Nephron progenitor cell (in vitro differentiated cells): ENCODE measurements around the gene HCAR1.
"Not testable (repeated sequence)": the region's sequence is repeated elsewhere in the genome, so short reads cannot be mapped to it uniquely, and the experiment has no call there.

Source experiments
- DNase-seq: peaks from one replicate; pipeline ENCODE4 v3.0.0; 2021
- H3K27ac Mint-ChIP-seq: 2 replicates; pipeline ENCODE4 v1.8.0; 2021; ENCODE audit warnings: mild to moderate bottlenecking, moderate library complexity, mixed read lengths
- H3K27me3 Mint-ChIP-seq: 2 replicates; pipeline ENCODE4 v1.8.0; 2021; ENCODE audit warnings: mild to moderate bottlenecking, low read depth, mixed read lengths; ENCODE audit not compliant: poor library complexity
- H3K36me3 Mint-ChIP-seq: 2 replicates; pipeline ENCODE4 v1.8.0; 2021; ENCODE audit warnings: low read depth, mixed read lengths
- H3K4me1 Mint-ChIP-seq: 2 replicates; pipeline ENCODE4 v1.8.0; 2021; ENCODE audit warnings: mixed read lengths
- H3K4me3 Mint-ChIP-seq: 2 replicates; pipeline ENCODE4 v1.8.0; 2021; ENCODE audit warnings: mild to moderate bottlenecking, moderate library complexity, mixed read lengths
- H3K9me3 Mint-ChIP-seq: 2 replicates; pipeline ENCODE4 v1.8.0; 2021; ENCODE audit warnings: mild to moderate bottlenecking, moderate library complexity, mixed read lengths
- TF ChIP-seq, protein P1 (sequence below): fragments of 200-600 bp; sonication (generic); IDR thresholded peaks from 2 replicates; pipeline ENCODE4 v1.5.0; 2021; ENCODE audit warnings: antibody characterized with exemption

The HCAR1 gene

DNA sequence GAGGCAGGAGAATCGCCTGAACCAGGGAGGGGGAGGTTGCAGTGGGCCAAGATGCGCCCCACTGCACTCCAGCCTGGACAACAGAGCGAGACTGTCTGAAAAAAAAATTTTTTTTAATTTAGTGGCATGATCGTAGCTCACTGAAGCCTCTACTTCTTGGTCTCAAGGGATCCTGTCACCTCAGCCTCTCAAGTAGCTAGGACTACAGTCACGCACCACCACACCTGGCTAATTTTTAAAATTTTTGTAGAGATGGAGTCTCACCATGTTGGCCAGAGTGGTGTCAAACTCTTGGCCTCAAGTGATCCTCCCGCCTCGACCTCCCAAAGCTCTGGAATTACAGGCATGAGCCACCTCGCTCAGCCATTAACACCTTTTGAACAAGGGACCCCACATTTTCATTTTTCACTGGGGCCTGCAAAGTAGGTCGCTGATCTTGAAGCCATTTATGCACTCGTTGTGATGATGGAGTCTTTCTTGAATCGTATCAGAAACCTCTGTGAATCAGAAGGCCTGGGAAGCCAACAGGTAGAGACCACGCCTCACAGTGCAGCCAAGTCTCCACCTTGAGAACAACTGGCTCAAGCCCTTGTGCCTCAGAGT, 5.9 kb downstream of the HCAR1 start:
- Mint-ChIP-seq H3K4me1 (peaks cover 14% of the 10 kb centered on the region), H3K4me3 (no peak overlapping the region), H3K36me3 (no peaks in the 10 kb centered on the region), H3K27me3 (peaks cover 11% of the 10 kb centered on the region), H3K27ac (no peak overlapping the region), H3K9me3 (no peaks in the 10 kb centered on the region)
- TF ChIP-seq, protein P1, sequence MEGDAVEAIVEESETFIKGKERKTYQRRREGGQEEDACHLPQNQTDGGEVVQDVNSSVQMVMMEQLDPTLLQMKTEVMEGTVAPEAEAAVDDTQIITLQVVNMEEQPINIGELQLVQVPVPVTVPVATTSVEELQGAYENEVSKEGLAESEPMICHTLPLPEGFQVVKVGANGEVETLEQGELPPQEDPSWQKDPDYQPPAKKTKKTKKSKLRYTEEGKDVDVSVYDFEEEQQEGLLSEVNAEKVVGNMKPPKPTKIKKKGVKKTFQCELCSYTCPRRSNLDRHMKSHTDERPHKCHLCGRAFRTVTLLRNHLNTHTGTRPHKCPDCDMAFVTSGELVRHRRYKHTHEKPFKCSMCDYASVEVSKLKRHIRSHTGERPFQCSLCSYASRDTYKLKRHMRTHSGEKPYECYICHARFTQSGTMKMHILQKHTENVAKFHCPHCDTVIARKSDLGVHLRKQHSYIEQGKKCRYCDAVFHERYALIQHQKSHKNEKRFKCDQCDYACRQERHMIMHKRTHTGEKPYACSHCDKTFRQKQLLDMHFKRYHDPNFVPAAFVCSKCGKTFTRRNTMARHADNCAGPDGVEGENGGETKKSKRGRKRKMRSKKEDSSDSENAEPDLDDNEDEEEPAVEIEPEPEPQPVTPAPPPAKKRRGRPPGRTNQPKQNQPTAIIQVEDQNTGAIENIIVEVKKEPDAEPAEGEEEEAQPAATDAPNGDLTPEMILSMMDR: no peak
- DNase-seq: no peak

DNA sequence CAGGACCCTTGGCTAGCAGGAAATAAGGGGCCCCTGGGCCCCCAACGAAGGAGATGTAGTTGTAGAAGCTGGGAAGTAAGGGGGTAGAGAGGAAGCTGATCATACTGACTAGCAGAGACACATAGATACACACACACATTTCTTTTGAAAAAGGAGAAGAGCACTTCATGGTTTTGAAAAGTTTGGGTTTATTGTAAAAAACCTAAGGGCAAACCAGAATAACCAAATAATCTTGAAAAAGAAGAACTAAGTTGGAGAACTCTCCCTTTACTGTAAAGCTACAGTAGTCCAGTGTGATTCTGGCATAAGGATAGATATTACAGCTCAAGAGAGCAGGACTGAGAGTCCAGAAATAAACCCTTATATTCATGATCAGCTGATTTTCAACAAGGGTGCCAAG, 8.3 kb downstream of the HCAR1 start:
- TF ChIP-seq, protein P1: no peak
- no peak overlapping the region for H3K4me3 Mint-ChIP-seq
- no peaks in the 10 kb centered on the region for H3K9me3 Mint-ChIP-seq
- DNase-seq: no peak
- H3K36me3 Mint-ChIP-seq: no peaks in the 10 kb centered on the region
- H3K27me3 Mint-ChIP-seq: peaks cover 16% of the 10 kb centered on the region
- H3K4me1 Mint-ChIP-seq: no peaks in the 10 kb centered on the region
- no peak overlapping the region for H3K27ac Mint-ChIP-seq

DNA sequence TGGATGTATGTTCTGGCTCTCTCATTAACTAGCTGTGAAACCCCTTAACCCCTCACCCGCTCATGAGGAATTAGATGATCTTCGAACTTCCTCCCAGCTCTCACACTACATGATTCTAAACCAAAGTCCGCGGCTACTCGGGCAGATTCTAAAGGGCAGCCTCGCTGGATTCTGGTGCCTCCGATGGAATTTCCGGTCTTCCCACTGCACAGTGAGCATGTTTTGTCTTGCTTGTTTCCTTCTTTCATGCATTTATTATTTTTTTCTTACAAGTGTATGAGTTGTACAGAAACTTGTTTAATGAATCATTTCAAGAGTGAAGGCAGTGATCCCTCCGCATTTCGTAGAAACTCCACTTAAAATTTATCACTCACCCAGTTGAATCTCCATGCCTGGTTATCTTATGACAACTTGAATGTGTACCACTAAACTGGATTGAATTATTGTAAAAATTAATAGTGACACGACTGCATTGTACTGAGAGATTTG, 9.5 kb downstream of the HCAR1 start:
- H3K4me3 Mint-ChIP-seq: no peak overlapping the region
- H3K27me3 Mint-ChIP-seq: peaks cover 20% of the 10 kb centered on the region
- no peaks in the 10 kb centered on the region for H3K36me3 Mint-ChIP-seq
- H3K27ac Mint-ChIP-seq: peak overlapping the region; percentile 20
- no peak for DNase-seq
- no peaks in the 10 kb centered on the region for H3K4me1 Mint-ChIP-seq
- no peaks in the 10 kb centered on the region for H3K9me3 Mint-ChIP-seq
- TF ChIP-seq, protein P1: no peak

DNA sequence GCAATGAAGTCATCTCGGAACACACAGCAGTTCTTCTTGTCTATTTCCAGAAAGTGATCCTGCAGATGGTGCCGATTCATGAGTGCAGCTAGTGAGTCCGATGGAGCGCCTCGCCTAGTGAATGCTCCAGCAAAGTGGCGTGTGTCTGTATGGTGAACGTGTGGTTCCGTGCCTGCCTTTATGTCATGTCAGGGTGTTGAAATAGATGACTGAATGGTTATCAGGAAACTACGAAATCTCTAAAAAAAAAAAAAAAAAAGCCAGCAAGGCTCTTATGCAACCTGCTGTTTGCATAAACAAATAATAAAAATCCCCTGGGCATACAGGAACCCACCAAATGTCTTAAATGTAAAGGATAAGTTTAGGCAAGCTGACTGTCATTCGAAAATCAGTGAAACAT, 14.0 kb downstream of the HCAR1 start, which contains the start of gene HCAR3:
HCAR3 (minus strand) TSS at position 154 of the 400 bp plus-strand sequence; CDS start at position 80, 74 bp downstream.
- not testable (repeated sequence) for H3K4me1 Mint-ChIP-seq, H3K27ac Mint-ChIP-seq, H3K9me3 Mint-ChIP-seq, DNase-seq, H3K36me3 Mint-ChIP-seq, H3K4me3 Mint-ChIP-seq
- H3K27me3 Mint-ChIP-seq: peaks cover 20% of the 10 kb centered on the region

DNA sequence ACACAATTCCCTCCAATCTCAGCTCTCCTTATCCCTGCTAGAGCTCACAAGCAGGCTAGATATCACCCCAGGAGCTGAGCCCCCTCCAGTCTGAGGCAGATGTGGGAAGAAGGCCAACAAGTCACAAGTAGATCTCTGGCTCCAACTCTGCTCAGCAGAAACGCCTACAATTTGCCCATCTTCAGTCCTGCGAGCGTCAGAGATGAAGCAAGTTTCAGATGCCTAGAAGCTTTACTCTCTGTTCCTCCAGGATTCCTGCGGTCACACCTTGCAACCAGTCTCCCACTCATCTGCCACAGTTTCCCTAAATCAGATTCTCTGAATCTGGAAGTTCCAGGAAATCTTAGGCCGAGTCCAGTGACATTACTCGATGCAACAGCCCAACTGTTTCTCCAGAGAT, 15.4 kb downstream of the HCAR1 start:
- H3K4me3 Mint-ChIP-seq, H3K4me1 Mint-ChIP-seq, H3K9me3 Mint-ChIP-seq, H3K36me3 Mint-ChIP-seq, DNase-seq, H3K27ac Mint-ChIP-seq: not testable (repeated sequence)
- H3K27me3 Mint-ChIP-seq: peaks cover 21% of the 10 kb centered on the region

DNA sequence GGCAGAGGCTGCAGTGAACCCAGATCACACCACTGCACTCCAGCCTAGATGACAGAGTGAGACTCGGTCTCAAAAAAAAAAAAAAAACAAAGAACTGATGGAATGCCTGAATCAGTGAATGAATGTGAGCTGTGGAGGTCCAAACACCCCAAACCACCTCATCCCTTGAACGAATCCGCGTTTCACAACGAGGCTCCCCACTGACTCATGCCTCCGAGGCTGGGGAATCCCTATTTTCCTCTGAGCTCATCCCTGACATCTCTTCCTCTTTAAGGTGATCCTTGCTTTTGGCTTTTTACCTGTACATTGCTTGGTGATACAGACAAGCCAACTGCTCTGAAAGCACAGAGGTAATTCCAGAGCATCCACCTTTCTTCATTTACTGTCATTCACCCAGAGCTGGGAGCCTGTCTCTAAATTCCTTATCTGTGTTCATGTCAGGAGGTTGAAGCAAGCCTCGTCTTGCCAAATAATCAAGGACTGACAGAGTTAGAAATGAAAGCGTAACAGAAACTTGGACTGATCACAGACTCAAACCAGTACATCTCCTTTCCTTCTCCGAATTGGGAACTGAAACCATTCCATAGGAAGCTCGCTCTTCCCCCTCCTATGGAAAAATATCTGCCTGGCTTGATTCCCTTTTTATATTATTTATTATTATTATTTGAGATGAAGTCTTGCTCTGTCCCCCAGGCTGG, 17.0 kb downstream of the HCAR1 start:
- not testable (repeated sequence) for H3K4me3 Mint-ChIP-seq, H3K36me3 Mint-ChIP-seq, H3K4me1 Mint-ChIP-seq, H3K9me3 Mint-ChIP-seq, H3K27ac Mint-ChIP-seq, DNase-seq
- H3K27me3 Mint-ChIP-seq: peaks cover 16% of the 10 kb centered on the region

DNA sequence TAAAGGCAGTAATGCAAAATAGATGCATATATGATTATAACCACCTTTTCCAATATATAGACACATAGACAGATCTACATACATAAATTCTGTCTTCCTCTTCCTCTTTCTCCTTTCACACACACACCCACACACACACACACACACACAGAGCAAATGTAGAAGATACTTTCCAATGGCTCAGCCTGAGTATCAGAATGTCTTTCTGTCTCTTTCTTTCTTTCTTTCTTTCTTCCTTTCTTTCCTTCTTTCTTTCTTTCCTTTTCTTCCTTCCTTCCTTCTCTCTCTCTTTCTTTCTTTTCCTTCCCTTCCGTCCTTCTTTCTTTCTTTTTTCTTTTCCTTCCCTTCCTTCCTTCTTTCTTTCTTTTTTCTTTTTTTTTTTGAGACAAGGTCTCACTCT, 19.4 kb downstream of the HCAR1 start:
- H3K27ac Mint-ChIP-seq, DNase-seq, H3K9me3 Mint-ChIP-seq, H3K4me3 Mint-ChIP-seq, H3K36me3 Mint-ChIP-seq, H3K4me1 Mint-ChIP-seq: not testable (repeated sequence)
- H3K27me3 Mint-ChIP-seq: peaks cover 11% of the 10 kb centered on the region

DNA sequence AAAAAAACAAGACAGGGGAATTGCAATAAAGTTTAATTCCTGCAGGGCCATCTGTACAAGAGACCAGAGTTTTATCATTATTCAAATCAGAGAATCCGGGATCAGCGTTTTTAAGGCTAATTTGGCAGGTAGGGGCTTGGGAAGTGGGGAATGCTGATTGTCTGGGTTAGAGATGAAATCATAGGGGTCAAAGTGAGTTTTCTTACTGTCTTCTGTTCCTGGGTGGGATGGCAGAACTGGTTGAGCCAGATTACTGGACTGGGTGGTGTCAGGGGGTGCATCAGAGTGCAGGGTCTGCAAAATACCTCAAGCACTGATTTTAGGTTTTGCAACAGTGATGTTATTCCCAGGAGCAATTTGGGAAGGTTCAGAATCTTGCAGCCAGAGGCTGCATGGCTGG, 20.3 kb downstream of the HCAR1 start:
- H3K4me3 Mint-ChIP-seq, H3K9me3 Mint-ChIP-seq, H3K27ac Mint-ChIP-seq, H3K36me3 Mint-ChIP-seq, H3K27me3 Mint-ChIP-seq, H3K4me1 Mint-ChIP-seq, DNase-seq: not testable (repeated sequence)

DNA sequence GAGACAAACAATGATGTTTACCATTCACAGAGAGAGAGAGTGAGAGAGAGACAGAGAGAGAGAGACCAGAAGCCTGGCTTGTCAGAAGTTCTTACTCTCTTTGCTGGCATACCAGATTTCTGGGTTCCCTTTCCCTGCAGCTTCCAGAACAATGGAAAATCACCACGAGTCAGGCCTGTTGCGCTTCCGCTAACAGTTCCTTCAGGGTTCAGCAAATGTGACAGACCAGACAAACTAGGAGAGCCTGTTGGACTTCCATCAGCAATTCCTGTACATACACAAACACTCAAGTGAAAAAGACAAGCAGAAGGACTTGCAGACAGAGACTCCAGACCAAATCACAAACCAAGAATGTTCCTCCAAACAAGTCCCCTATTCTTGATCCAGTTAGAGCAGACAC, 21.4 kb downstream of the HCAR1 start:
- H3K27ac Mint-ChIP-seq, DNase-seq, H3K4me1 Mint-ChIP-seq, H3K27me3 Mint-ChIP-seq, H3K9me3 Mint-ChIP-seq, H3K4me3 Mint-ChIP-seq, H3K36me3 Mint-ChIP-seq: not testable (repeated sequence)

DNA sequence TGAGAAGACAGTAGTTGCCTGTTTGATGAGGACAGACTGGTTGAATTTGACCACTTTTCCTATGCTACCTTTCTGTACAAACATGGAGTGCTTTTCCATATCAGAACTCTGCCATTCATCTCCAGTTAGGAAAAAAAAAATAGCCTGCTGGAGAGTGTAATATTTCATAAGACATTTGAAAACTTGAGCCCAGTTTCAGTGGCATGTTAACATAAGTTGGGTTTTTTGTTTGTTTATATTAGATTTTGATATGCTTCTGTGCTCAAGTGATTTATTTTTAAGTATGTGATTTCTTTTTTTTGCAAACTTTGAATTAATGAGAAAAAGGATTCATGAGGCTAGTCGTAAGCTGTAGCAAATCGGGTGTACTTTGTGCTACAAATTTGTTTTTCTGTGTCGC, 26.8 kb downstream of the HCAR1 start:
- H3K27ac Mint-ChIP-seq, H3K9me3 Mint-ChIP-seq, DNase-seq, H3K4me1 Mint-ChIP-seq, H3K4me3 Mint-ChIP-seq, H3K36me3 Mint-ChIP-seq: not testable (repeated sequence)
- H3K27me3 Mint-ChIP-seq: peaks cover 11% of the 10 kb centered on the region

DNA sequence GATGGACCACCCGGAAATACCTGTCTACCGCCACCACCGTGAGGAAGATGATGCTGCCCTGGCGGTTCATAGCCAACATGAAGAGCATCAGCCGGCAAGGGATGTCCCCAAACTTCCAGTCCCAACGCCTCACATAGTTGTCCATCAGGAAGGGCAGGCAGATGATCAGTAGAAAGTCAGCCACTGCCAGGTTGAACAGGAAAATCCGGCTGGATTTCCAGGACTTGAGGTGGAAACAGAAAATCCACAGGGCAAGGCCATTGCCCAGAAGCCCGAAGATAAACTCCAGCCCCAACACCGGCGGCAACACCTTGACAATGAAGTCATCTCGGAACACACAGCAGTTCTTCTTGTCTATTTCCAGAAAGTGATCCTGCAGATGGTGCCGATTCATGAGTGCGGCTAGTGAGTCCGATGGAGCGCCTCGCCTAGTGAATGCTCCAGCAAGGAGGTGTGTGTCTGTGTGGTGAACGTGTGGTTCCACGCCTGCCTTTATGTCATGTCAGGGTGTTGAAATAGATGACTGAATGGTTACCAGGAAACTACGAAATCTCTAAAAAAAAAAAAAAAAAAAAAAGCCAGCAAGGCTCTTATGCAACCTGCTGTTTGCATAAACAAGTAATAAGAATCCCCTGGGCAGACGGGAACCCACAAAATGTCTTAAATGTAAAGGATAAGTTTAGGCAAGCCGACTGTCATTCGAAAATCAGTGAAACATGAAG, 27.6 kb downstream of the HCAR1 start, which contains the start of gene HCAR2:
HCAR2 (minus strand) TSS at position 468 of the 722 bp plus-strand sequence; CDS start at position 394, 74 bp downstream.
- peaks cover 11% of the 10 kb centered on the region for H3K27me3 Mint-ChIP-seq

More for the DNA sequence above, 27.6 kb downstream of the HCAR1 start, which contains the start of gene HCAR2:
- H3K27ac Mint-ChIP-seq, DNase-seq, H3K36me3 Mint-ChIP-seq, H3K4me1 Mint-ChIP-seq, H3K9me3 Mint-ChIP-seq, H3K4me3 Mint-ChIP-seq: not testable (repeated sequence)
